Lung (tissue), 12 donors: ENCODE data around the gene SYCE3. TPM values are rescaled to one million over a fixed set of nuclear protein-coding genes. Genes with fewer than 3 reads are reported as not detected.

Experiments
- ATAC-seq: fragments of 200-7000 bp; cut with Tn5 transposase; one replicate; pipeline ENCODE4 v1.9.1; 2020; ENCODE audit warnings: moderate number of reproducible peaks; ENCODE audit not compliant: insufficient read depth, low FRiP score
- DNase-seq, 3 donors: peaks; one replicate each; pipeline ENCODE4 v3.0.0-alpha.2; 2013 to 2017
- H3K27ac ChIP-seq, 2 donors: one replicate each; pipeline ENCODE4 v1.5.1; 2013; ENCODE audit warnings: mild to moderate bottlenecking in 2 of 2, moderate library complexity in 2 of 2, control low read depth in 1 of 2, inconsistent platforms in 1 of 2, low read depth in 1 of 2, low read length in 1 of 2
- H3K27me3 ChIP-seq, 3 donors: one replicate each; pipeline ENCODE4 v1.5.1; 2013; ENCODE audit warnings: low read length in 2 of 3; ENCODE audit not compliant: control insufficient read depth in 3 of 3, insufficient read depth in 3 of 3
- H3K36me3 ChIP-seq, 4 donors: one replicate each; pipeline ENCODE4 v1.5.1; 2013; ENCODE audit warnings: low read length in 4 of 4, mild to moderate bottlenecking in 1 of 4, moderate library complexity in 1 of 4; ENCODE audit not compliant: control insufficient read depth in 4 of 4, insufficient read depth in 4 of 4
- H3K4me1 ChIP-seq, 5 donors: one replicate each; pipeline ENCODE4 v1.5.1; 2013; ENCODE audit warnings: low read length in 5 of 5, mild to moderate bottlenecking in 2 of 5, moderate library complexity in 1 of 5; ENCODE audit not compliant: control insufficient read depth in 5 of 5, insufficient read depth in 5 of 5
- H3K4me3 ChIP-seq: one replicate; pipeline ENCODE4 v1.5.1; 2013; ENCODE audit warnings: mild to moderate bottlenecking, control low read depth, moderate library complexity
- H3K9ac ChIP-seq, 2 donors: one replicate each; pipeline ENCODE4 v1.5.1; 2013; ENCODE audit warnings: low read length in 2 of 2, control low read depth in 1 of 2; ENCODE audit not compliant: insufficient read depth in 1 of 2
- H3K9me3 ChIP-seq, 4 donors: one replicate each; pipeline ENCODE4 v1.5.1; 2013; ENCODE audit warnings: low read length in 3 of 4, mild to moderate bottlenecking in 1 of 4, moderate library complexity in 1 of 4; ENCODE audit not compliant: control insufficient read depth in 4 of 4, insufficient read depth in 3 of 4
- WGBS, 2 donors: extraction: QIAGEN DNeasy Blood & Tissue Kit; methylation state at CpG; one replicate each; pipeline ENCODE4 v1.1.7; 2013; 5-methylcytosine and 5-hydroxymethylcytosine counted together
- polyA plus RNA-seq, 2 donors: library from polyadenylated mRNA; stranded (reverse); fragments of 200-250 nt; gene quantifications; one replicate each; pipeline ENCODE4 v1.2.1, GENCODE V29; 2013
- total RNA-seq, 2 donors: library from RNA; depleted of rRNA in 1 of 2; stranded (reverse); fragments of >200 nt in 1 of 2; gene quantifications; one replicate each; pipeline ENCODE4 v1.2.1, GENCODE V29; 2014 to 2021
- TF ChIP-seq, protein P1 (sequence below): IDR thresholded peaks from 2 replicates; pipeline ENCODE4 v1.5.1; 2012; ENCODE audit warnings: mild to moderate bottlenecking; ENCODE audit errors: control extremely low read depth, extremely low read depth
- donor health status: control.
- donor health status: control.
- donor health status: Bipolar disorder and iron deficiency.
- donor health status: healthy.
- donor health status: DM: yes; HTN: yes; CAD: no.

Gene SYCE3
- total and polyA plus RNA-seq, 4 donors = 1.1 to 1.7 TPM; not detected in 2

DNA sequence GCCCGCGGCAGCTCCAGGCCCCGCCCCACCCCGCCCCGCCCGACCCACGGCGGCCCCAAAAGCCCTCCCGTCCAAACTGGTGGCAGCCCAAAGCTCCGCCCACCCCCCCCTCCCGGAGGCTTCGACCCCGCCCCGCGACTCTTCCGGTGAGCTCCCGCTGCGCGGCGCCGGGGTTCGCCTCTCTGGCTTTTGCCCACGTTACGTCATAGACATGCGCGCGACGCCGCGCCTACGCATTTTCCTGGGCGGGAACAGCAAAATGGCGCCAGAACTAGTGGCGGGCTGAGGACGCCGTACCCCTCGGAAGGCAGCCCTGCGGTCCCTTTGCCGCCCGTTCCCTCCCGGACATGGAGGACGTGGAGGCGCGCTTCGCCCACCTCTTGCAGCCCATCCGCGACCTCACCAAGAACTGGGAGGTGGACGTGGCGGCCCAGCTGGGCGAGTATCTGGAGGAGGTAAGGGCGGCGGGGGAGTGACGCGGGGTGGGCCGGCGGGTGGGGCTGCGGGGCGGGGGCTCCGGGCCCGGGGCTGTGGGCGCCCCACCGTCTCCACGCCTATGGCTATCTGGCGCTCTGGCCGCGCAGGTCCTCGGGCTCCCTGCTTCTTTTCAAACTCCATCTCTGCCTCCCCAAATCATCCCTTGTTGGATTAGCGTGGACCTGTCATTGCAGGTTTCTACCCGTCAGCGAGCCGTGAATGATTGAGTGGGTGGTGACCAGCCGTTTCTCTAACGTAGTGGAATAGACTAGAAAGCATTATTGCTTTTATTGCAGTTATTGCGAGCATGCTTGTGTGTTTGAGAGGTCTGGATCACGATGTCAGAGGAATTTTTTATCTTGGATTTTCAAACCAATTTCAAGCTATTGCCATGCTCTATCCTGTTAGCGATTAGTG, 54.5 kb downstream of the SYCE3 start, which contains the start of gene NCAPH2:
NCAPH2 (plus strand) TSS at position 234 of the 894 bp plus-strand sequence; CDS start at position 348, 114 bp downstream.
- Histone ChIP-seq H3K9ac (peak within 1 kb of the TSS; percentile 61 to 86), H3K4me3 (peak within 1 kb of the TSS; percentile 90), H3K9me3 (no peaks in the 10 kb centered on the region), H3K4me1 (peaks cover 7 to 20% (median 15%) of the 10 kb centered on the region in 5 donors), H3K27me3 (no peaks in the 10 kb centered on the region), H3K36me3 (peaks cover 0 to 32% (median 3%) of the 10 kb centered on the region in 4 donors), H3K27ac (peak within 1 kb of the TSS; percentile 66 to 100)
- 1% methylated on average over 57 to 76 of the region's 76 CpGs for WGBS, 2 donors
- peak; percentile 73 for ATAC-seq
- TF ChIP-seq, protein P1, sequence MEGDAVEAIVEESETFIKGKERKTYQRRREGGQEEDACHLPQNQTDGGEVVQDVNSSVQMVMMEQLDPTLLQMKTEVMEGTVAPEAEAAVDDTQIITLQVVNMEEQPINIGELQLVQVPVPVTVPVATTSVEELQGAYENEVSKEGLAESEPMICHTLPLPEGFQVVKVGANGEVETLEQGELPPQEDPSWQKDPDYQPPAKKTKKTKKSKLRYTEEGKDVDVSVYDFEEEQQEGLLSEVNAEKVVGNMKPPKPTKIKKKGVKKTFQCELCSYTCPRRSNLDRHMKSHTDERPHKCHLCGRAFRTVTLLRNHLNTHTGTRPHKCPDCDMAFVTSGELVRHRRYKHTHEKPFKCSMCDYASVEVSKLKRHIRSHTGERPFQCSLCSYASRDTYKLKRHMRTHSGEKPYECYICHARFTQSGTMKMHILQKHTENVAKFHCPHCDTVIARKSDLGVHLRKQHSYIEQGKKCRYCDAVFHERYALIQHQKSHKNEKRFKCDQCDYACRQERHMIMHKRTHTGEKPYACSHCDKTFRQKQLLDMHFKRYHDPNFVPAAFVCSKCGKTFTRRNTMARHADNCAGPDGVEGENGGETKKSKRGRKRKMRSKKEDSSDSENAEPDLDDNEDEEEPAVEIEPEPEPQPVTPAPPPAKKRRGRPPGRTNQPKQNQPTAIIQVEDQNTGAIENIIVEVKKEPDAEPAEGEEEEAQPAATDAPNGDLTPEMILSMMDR = no peak
- peak in 2 of 3 donors; percentile 98 to 99 for DNase-seq

DNA sequence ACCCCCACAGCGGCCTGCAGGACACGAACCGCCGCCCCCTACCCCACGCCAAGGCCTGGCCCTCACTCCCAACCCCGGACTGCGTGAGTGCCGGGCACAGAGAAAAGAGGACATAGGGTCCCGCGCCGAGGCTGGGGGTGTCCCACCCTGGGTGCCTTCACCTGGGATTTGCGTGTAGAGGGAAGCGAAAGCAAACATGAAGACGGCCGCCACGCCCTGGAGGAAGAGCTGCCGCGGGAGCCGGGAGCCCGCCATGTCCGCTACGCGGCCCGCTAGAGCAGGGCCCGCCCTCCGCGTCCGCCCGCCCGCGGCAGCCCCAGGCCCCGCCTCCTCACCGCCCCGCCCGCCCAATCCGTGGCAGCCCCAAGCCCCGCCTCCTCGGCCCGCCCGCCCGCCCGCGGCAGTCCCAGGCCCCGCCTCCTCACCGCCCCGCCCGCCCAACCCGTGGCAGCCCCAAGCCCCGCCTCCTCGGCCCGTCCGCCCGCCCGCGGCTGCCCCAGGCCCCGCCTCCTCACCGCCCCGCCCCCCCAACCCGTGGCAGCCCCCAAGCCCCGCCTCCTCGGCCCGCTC, 55.2 kb downstream of the SYCE3 start, which contains the start of gene LMF2:
LMF2 (minus strand) TSS at position 282 of the 570 bp plus-strand sequence; CDS start at position 255, 27 bp downstream.
- Histone ChIP-seq H3K4me3 (peak within 1 kb of the TSS; percentile 90), H3K4me1 (peaks cover 7 to 20% (median 12%) of the 10 kb centered on the region in 5 donors), H3K9me3 (no peaks in the 10 kb centered on the region), H3K9ac (peak within 1 kb of the TSS; percentile 61 to 86), H3K27ac (peak within 1 kb of the TSS; percentile 66 to 100), H3K36me3 (peaks cover 0 to 39% (median 4%) of the 10 kb centered on the region in 4 donors), H3K27me3 (no peaks in the 10 kb centered on the region)
- WGBS, 2 donors = 0 to 1% methylated on average over 9 to 57 of the region's 62 CpGs
- peak in 1 of 3 donors; percentile 99 for DNase-seq
- TF ChIP-seq, protein P1 = no peak
- ATAC-seq = peak; percentile 82

DNA sequence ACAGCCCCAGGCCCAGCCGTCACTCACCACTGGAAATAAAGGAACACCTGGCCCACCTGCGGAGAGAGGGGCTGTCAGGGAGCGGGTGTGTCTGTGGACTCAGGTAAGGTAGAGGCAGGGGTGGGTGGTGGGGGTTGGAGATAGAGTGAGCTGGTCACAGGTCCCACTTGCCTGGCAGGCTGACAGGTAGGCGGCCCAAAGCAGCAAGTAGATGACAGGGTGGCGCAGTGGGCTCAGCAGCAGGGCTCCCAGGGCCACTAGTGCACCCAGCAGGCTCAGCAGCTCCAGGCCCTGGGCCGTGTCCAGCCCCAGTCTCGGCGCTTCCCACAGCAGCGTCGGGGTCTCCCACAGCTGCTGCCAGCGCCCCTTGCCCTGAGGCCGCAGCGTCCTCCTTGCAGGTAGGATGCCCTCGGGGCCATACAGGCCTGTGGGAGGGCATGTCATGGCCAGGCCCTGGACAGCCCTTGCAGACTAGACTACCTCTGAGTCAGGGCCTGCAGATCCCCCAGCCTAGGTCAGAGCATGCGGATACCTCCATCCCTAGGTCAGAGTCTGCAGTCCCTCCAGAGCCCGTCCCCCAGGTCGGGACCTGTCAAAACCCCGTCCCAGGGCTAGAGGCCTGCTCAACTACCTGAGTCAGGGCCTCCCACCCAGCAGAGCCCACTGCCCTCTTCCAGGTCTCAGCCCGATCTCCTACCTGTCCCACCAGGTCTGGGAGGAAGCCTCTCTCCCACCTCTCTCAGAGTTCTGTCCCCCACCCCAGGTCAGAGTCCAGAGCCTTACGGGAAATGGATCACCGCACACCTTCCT, 55.9 kb downstream of the SYCE3 start:
- Histone ChIP-seq H3K9me3 (no peaks in the 10 kb centered on the region), H3K9ac (peak overlapping the region; percentile 61 to 67), H3K27me3 (no peaks in the 10 kb centered on the region), H3K4me1 (peaks cover 7 to 20% (median 12%) of the 10 kb centered on the region in 5 donors), H3K4me3 (peak overlapping the region; percentile 88), H3K27ac (peak overlapping the region; percentile 66 to 89), H3K36me3 (peaks cover 0 to 40% (median 5%) of the 10 kb centered on the region in 4 donors)
- 34 to 47% methylated on average over 21 of the region's 21 CpGs for WGBS, 2 donors
- ATAC-seq (no peak), DNase-seq (no peak)
- TF ChIP-seq, protein P1 = no peak
